Germinal center (tissue), 1 donor: ENCODE results near the gene ETFA.

ENCODE experiments used
- DNase-seq: peaks from one replicate; pipeline ENCODE4 v3.0.0; 2012; ENCODE audit warnings: mixed read lengths, low spot score

The ETFA gene

GRCh38 chr15:76195506-76196268, 115.6 kb downstream of the ETFA start:
- no peak for DNase-seq

GRCh38 chr15:76193934-76194333, 117.3 kb downstream of the ETFA start:
- DNase-seq: no peak

- DNase-seq: no peak
Observed at GRCh38 chr15:76192715-76193114, 118.6 kb downstream of the ETFA start.

GRCh38 chr15:76191539-76192244, 119.6 kb downstream of the ETFA start:
- DNase-seq: no peak

- DNase-seq: peak; percentile 89
Observed at GRCh38 chr15:76190751-76191538, 120.3 kb downstream of the ETFA start.

GRCh38 chr15:76190070-76190564, 121.2 kb downstream of the ETFA start:
- no peak for DNase-seq

- no peak for DNase-seq
Observed at GRCh38 chr15:76189106-76189505, 122.2 kb downstream of the ETFA start.

- no peak for DNase-seq
Observed at GRCh38 chr15:76187163-76187562, 124.1 kb downstream of the ETFA start.

GRCh38 chr15:76185716-76186115, 125.6 kb downstream of the ETFA start:
- DNase-seq: peak; percentile 59

GRCh38 chr15:76184650-76185035, 126.6 kb downstream of the ETFA start:
- no peak for DNase-seq

- no peak for DNase-seq
Observed at GRCh38 chr15:76183930-76184649, 127.2 kb downstream of the ETFA start.

- no peak for DNase-seq
Observed at GRCh38 chr15:76181705-76182107, 129.6 kb downstream of the ETFA start.

GRCh38 chr15:76180321-76180720, 130.9 kb downstream of the ETFA start:
- DNase-seq: no peak

- no peak for DNase-seq
Observed at GRCh38 chr15:76179023-76179422, 132.2 kb downstream of the ETFA start.

- no peak for DNase-seq
Observed at GRCh38 chr15:76178296-76179000, 132.8 kb downstream of the ETFA start.

- no peak for DNase-seq
Observed at GRCh38 chr15:76177491-76178040, 133.7 kb downstream of the ETFA start.

GRCh38 chr15:76176487-76177085, 134.7 kb downstream of the ETFA start:
- DNase-seq: no peak

GRCh38 chr15:76176059-76176458, 135.2 kb downstream of the ETFA start:
- DNase-seq: no peak

- DNase-seq: no peak
Observed at GRCh38 chr15:76175442-76175841, 135.8 kb downstream of the ETFA start.

- no peak for DNase-seq
Observed at GRCh38 chr15:76174654-76175053, 136.6 kb downstream of the ETFA start.
